Epidermal melanocyte (primary cell): ENCODE data around the gene ALK.

Source experiments
- DNase-seq: peaks from one replicate; pipeline ENCODE4 v3.0.0; 2011; ENCODE audit warnings: low spot score; ENCODE audit not compliant: insufficient read length

ALK gene

GRCh38 chr2:29495536-29496060 is 425.8 kb downstream of the ALK start:
- no peak for DNase-seq

- DNase-seq: no peak
Measured at GRCh38 chr2:29495068-29495467, 426.3 kb downstream of the ALK start.

- DNase-seq: no peak
Measured at GRCh38 chr2:29492701-29493100, 428.7 kb downstream of the ALK start.

GRCh38 chr2:29490045-29490444 is 431.3 kb downstream of the ALK start:
- no peak for DNase-seq

- DNase-seq: no peak
Measured at GRCh38 chr2:29489568-29489967, 431.8 kb downstream of the ALK start.

- DNase-seq: no peak
Measured at GRCh38 chr2:29487967-29488555, 433.3 kb downstream of the ALK start.

- no peak for DNase-seq
Measured at GRCh38 chr2:29485631-29486030, 435.8 kb downstream of the ALK start.

- no peak for DNase-seq
Measured at GRCh38 chr2:29485117-29485516, 436.3 kb downstream of the ALK start.

- no peak for DNase-seq
Measured at GRCh38 chr2:29482867-29483266, 438.5 kb downstream of the ALK start.

- no peak for DNase-seq
Measured at GRCh38 chr2:29482348-29482747, 439.0 kb downstream of the ALK start.

GRCh38 chr2:29481313-29481712 is 440.1 kb downstream of the ALK start:
- no peak for DNase-seq

- DNase-seq: no peak
Measured at GRCh38 chr2:29480426-29480825, 441.0 kb downstream of the ALK start.

- no peak for DNase-seq
Measured at GRCh38 chr2:29479401-29479800, 442.0 kb downstream of the ALK start.

- no peak for DNase-seq
Measured at GRCh38 chr2:29478641-29479040, 442.7 kb downstream of the ALK start.

- no peak for DNase-seq
Measured at GRCh38 chr2:29477186-29477585, 444.2 kb downstream of the ALK start.

GRCh38 chr2:29475499-29475898 is 445.9 kb downstream of the ALK start:
- DNase-seq: no peak

- DNase-seq: no peak
Measured at GRCh38 chr2:29469961-29470360, 451.4 kb downstream of the ALK start.

- no peak for DNase-seq
Measured at GRCh38 chr2:29469516-29469915, 451.9 kb downstream of the ALK start.

- DNase-seq: no peak
Measured at GRCh38 chr2:29463181-29463900, 458.0 kb downstream of the ALK start.

- DNase-seq: no peak
Measured at GRCh38 chr2:29462293-29462692, 459.1 kb downstream of the ALK start.

GRCh38 chr2:29460190-29460589 is 461.2 kb downstream of the ALK start:
- no peak for DNase-seq

- DNase-seq: no peak
Measured at GRCh38 chr2:29459445-29460179, 461.8 kb downstream of the ALK start.
